Thyroid gland (tissue), 4 donors: Measurements from ENCODE around the gene PDGFA. TPM values are rescaled to one million over a fixed set of nuclear protein-coding genes. Genes with fewer than 3 reads are reported as not detected.
A peak's percentile ranks its signal among the peaks of the same experiment; 100 is the strongest.

Source experiments
- DNase-seq, 2 donors: peaks; one replicate each; pipeline ENCODE4 v3.0.0-alpha.2; 2019
- H3K27ac ChIP-seq, 3 donors: fragments of 200-600 bp; sonication (generic); 1 replicate in 2 of 3; 2 replicates in 1 of 3; pipeline ENCODE4 v1.5.1; 2016 to 2019; ENCODE audit warnings: mild to moderate bottlenecking in 1 of 3, moderate library complexity in 1 of 3
- H3K27me3 ChIP-seq: fragments of 200-600 bp; sonication (generic); one replicate; pipeline ENCODE4 v1.5.1; 2019
- H3K36me3 ChIP-seq, 2 donors: fragments of 200-600 bp; sonication (generic); one replicate each; pipeline ENCODE4 v1.5.1; 2016 to 2019
- H3K4me1 ChIP-seq, 2 donors: fragments of 200-600 bp; sonication (generic); one replicate each; pipeline ENCODE4 v1.5.1; 2017 to 2019
- H3K4me3 ChIP-seq, 3 donors: fragments of 200-600 bp; sonication (generic); replicated peaks in 1 of 3; 1 replicate in 2 of 3; 2 replicates in 1 of 3; pipeline ENCODE4 v1.5.1; 2016; ENCODE audit warnings: mild to moderate bottlenecking in 1 of 3
- H3K9me3 ChIP-seq: fragments of 200-600 bp; sonication (generic); one replicate; pipeline ENCODE4 v1.5.1; 2017
- POLR2A ChIP-seq, 2 donors: fragments of 450-650 bp; IDR thresholded peaks; one replicate each; pipeline ENCODE4 v1.6.1; 2017; ENCODE audit warnings: antibody characterized with exemption in 2 of 2, mild to moderate bottlenecking in 2 of 2, moderate library complexity in 1 of 2
- WGBS, 2 donors: methylation state at CpG; one replicate each; pipeline ENCODE4 v1.1.5; 2017; 5-methylcytosine and 5-hydroxymethylcytosine counted together
- intact Hi-C: fragments of 100-400 bp; cut with DNase I; formaldehyde crosslinking; loops from one replicate; pipeline ENCODE4 v1.15.1; 2023
- total RNA-seq, 4 donors: library from RNA; depleted of rRNA; stranded (reverse); fragments of >200 nt; gene quantifications; one replicate each; pipeline ENCODE4 v1.2.3, GENCODE V29; 2016
- TF ChIP-seq, protein P1 (sequence below), 6 experiments: fragments of 200-600 bp in 3 of 6; fragments of 450-650 bp in 3 of 6; sonication (generic) in 3 of 6; IDR thresholded peaks; one replicate each; pipeline ENCODE4 v1.5.1; 2016 to 2019; ENCODE audit warnings: antibody characterized with exemption in 6 of 6, mild to moderate bottlenecking in 2 of 6, inconsistent platforms in 1 of 6, moderate library complexity in 1 of 6

Gene PDGFA
- total RNA-seq, 4 donors from 2014 or later: 6.6 to 20.0 (median 10.8) TPM

DNA sequence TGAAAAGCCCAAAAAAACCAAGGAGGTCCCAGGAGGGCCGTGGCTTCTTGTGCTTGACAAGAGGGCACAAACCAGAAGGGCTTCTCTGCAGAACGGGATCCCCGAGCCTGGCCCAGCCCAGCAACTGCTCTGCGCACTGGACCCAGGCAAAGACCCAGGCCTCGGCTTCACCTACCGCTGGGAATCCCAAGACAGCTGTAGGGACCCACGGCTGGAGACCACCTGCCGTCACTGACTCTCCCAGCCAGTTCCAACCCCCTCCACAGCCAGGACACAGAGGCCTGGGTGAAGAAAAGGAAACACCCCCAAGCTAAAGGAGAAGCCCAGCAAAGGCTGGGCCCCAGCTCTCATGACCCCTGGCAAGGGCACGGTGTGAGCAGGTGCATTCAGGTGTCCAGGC is 24.3 kb downstream of the PDGFA start:
- 84 to 100% methylated on average over 2 to 7 of the region's 9 CpGs for WGBS, 2 donors
- no peak overlapping the region for H3K4me3 ChIP-seq
- no peak for DNase-seq
- H3K27ac ChIP-seq: no peak overlapping the region
- intact Hi-C loops: no loop called here
- no peaks in the 10 kb centered on the region for H3K4me1 ChIP-seq
- H3K36me3 ChIP-seq: peaks cover 0 to 14% of the 10 kb centered on the region in 2 donors
- H3K27me3 ChIP-seq: no peaks in the 10 kb centered on the region
- TF ChIP-seq, protein P1, sequence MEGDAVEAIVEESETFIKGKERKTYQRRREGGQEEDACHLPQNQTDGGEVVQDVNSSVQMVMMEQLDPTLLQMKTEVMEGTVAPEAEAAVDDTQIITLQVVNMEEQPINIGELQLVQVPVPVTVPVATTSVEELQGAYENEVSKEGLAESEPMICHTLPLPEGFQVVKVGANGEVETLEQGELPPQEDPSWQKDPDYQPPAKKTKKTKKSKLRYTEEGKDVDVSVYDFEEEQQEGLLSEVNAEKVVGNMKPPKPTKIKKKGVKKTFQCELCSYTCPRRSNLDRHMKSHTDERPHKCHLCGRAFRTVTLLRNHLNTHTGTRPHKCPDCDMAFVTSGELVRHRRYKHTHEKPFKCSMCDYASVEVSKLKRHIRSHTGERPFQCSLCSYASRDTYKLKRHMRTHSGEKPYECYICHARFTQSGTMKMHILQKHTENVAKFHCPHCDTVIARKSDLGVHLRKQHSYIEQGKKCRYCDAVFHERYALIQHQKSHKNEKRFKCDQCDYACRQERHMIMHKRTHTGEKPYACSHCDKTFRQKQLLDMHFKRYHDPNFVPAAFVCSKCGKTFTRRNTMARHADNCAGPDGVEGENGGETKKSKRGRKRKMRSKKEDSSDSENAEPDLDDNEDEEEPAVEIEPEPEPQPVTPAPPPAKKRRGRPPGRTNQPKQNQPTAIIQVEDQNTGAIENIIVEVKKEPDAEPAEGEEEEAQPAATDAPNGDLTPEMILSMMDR (IDR thresholded peaks at IDR 0.05): no peak
- no peak for TF ChIP-seq POLR2A (IDR thresholded peaks at IDR 0.05)
- H3K9me3 ChIP-seq: no peaks in the 10 kb centered on the region

DNA sequence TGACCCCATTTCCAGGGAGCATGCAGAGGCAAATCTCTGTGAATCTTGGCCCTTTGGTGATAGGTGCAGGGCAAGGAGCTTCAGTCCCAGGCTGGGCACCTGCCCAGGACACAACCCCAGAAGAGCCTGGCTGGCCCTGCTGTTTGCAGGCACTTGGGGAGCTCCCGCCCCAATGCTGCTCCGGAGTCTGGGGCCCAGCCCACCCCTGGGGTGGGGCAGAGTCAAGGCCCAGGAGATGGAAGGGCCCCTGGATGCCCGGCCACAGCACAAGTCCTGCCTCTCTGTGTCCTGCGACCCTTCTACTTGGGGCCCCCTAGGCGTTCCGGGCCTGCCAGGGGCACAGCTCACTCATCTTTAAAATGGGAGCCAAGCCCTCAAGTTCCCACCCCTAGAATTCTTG is 24.7 kb downstream of the PDGFA start:
- Histone ChIP-seq H3K27me3 (no peaks in the 10 kb centered on the region), H3K27ac (no peak overlapping the region), H3K4me1 (no peaks in the 10 kb centered on the region), H3K4me3 (no peak overlapping the region), H3K36me3 (peaks cover 0 to 10% of the 10 kb centered on the region in 2 donors), H3K9me3 (no peaks in the 10 kb centered on the region)
- DNase-seq: no peak
- 90 to 93% methylated on average over 3 to 4 of the region's 6 CpGs for WGBS, 2 donors
- TF ChIP-seq POLR2A (IDR thresholded peaks at IDR 0.05): no peak
- TF ChIP-seq, protein P1 (IDR thresholded peaks at IDR 0.05): no peak
- intact Hi-C loops: no loop called here

DNA sequence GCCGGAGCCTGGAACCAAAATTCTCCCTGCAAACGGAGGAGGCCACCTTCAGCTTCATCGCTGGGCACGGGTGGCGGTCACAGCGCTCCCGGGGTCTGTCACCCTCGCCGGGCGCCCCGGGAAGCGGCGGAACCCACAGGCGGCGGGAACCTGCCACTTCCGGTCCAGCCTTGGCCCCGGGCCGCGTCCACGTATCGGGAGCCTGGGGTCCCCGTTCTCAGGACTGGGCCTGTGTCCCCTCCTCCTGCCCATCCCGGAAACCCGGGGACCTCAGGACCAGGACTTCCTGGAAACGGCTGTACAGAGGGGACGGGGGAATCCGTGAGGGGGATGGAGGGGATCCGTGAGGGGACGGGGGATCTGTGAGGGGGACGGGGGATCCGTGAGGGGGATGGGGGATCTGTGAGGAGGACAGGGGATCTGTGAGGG is 25.4 kb downstream of the PDGFA start:
- no peak overlapping the region for H3K27ac ChIP-seq
- 75 to 82% methylated on average over 7 to 19 of the region's 31 CpGs for WGBS, 2 donors
- no peak overlapping the region for H3K4me3 ChIP-seq
- no peaks in the 10 kb centered on the region for H3K27me3 ChIP-seq
- peaks cover 0 to 10% of the 10 kb centered on the region in 2 donors for H3K36me3 ChIP-seq
- no peaks in the 10 kb centered on the region for H3K9me3 ChIP-seq
- intact Hi-C loops: no loop called here
- no peaks in the 10 kb centered on the region for H3K4me1 ChIP-seq
- no peak for DNase-seq
- TF ChIP-seq, protein P1 (IDR thresholded peaks at IDR 0.05): no peak
- TF ChIP-seq POLR2A (IDR thresholded peaks at IDR 0.05): no peak

DNA sequence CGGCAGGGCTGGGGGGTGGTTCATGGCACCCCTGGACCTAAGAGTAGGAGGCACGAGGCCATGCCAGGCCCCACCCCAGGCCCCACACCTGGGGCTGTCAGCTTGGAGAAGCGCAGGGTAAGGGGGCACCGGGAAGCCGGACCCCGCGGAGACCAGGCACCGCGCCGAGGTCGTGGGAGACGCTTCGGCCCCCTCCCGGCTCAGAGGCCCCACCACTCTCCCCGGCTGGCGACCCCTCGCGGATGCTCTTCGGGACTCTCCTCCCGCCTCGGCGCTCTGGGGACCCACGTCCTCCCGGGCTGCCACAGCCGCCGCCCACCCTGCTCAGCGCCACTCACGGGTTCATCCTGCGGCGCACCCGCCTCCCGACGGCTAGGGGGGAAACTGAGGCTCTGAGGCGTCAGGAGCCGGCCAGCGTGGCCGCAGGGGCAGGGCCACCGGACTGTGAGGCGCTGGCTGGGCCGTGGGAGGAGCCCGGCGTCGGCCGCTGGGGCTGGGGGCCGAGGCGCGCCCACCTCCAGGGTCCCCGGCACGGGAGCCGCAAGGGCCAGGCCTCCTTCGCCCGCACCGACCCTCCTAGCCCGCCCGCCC is 25.9 kb downstream of the PDGFA start:
- WGBS, 2 donors: 92 to 97% methylated on average over 31 to 43 of the region's 55 CpGs
- Histone ChIP-seq H3K27me3 (no peaks in the 10 kb centered on the region), H3K4me1 (no peaks in the 10 kb centered on the region), H3K9me3 (no peaks in the 10 kb centered on the region), H3K36me3 (peaks cover 0 to 5% of the 10 kb centered on the region in 2 donors), H3K27ac (no peak overlapping the region), H3K4me3 (no peak overlapping the region)
- no peak for DNase-seq
- TF ChIP-seq POLR2A (IDR thresholded peaks at IDR 0.05): no peak
- TF ChIP-seq, protein P1 (IDR thresholded peaks at IDR 0.05): no peak
- intact Hi-C loops: no loop called here

DNA sequence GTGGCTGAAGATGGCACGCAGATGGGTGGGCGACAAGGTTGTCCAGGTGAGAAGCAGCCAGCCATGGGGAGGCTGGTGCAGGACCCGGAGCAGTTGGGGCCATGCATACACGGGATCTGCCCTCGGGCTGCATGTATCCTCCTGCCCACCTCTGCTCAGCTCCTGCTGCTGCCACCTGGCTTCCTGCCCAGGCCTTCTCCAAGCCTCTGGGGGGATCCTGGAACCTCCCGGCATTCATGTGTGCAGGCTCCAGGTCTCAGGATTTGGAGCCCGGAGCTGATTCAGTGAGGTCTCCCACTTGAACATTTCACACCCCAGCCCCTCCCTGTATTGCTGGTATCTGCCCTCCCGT is 27.0 kb downstream of the PDGFA start:
- no peaks in the 10 kb centered on the region for H3K36me3 ChIP-seq
- H3K27ac ChIP-seq: no peak overlapping the region
- 50 to 65% methylated on average over 6 to 8 of the region's 8 CpGs for WGBS, 2 donors
- intact Hi-C loops: no loop called here
- no peak overlapping the region for H3K4me3 ChIP-seq
- no peaks in the 10 kb centered on the region for H3K9me3 ChIP-seq
- DNase-seq: peak in 1 of 2 donors; percentile 21
- H3K4me1 ChIP-seq: no peaks in the 10 kb centered on the region
- no peaks in the 10 kb centered on the region for H3K27me3 ChIP-seq
- TF ChIP-seq, protein P1 (IDR thresholded peaks at IDR 0.05): no peak
- TF ChIP-seq POLR2A (IDR thresholded peaks at IDR 0.05): no peak
